NCI-H1092 (cell line): Measurements from ENCODE around the gene STK32B.
"Not testable (repeated sequence)": the region's sequence is repeated elsewhere in the genome, so short reads cannot be mapped to it uniquely, and the experiment has no call there.

Experiments used
- DNase-seq: peaks from one replicate; lab custom pipeline; 2025; lab: John Stamatoyannopoulos, UW

The STK32B gene

GRCh38 chr4:5162909-5163508 is 111.7 kb downstream of the STK32B start:
- no peak for DNase-seq

DNA sequence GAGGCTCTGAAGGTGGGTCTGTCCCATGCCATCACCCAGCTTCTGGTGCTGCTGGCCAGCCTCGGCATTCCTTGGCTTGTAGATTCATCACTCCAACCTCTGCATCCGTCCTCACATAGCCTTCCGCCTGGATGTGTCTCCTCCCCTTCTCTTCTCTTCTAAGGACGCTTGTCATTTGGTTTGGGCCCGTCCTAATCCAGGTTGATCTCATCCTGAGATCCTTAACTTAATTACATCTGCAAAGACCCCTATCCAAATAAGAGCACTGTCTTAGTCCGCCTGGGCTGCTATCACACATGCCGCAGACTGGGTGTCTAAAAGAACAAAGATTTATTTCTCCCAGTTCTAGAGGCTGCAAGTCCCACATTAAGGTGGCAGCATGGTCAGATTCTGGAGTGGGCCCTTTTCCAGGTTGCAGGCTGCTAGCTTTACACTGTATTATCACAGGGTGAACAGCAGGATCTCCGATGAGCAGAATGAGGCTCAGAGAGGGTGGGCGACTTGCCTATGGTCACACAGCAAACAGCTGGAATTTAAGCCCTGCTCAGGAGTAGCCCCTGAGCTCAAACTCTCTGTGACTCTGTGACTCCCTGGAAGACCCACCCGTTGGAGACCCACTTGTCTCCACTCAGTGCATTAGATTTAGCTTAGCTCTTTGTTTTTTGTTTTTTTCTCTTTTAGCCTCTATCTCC is 113.1 kb downstream of the STK32B start:
- DNase-seq: no peak

DNA sequence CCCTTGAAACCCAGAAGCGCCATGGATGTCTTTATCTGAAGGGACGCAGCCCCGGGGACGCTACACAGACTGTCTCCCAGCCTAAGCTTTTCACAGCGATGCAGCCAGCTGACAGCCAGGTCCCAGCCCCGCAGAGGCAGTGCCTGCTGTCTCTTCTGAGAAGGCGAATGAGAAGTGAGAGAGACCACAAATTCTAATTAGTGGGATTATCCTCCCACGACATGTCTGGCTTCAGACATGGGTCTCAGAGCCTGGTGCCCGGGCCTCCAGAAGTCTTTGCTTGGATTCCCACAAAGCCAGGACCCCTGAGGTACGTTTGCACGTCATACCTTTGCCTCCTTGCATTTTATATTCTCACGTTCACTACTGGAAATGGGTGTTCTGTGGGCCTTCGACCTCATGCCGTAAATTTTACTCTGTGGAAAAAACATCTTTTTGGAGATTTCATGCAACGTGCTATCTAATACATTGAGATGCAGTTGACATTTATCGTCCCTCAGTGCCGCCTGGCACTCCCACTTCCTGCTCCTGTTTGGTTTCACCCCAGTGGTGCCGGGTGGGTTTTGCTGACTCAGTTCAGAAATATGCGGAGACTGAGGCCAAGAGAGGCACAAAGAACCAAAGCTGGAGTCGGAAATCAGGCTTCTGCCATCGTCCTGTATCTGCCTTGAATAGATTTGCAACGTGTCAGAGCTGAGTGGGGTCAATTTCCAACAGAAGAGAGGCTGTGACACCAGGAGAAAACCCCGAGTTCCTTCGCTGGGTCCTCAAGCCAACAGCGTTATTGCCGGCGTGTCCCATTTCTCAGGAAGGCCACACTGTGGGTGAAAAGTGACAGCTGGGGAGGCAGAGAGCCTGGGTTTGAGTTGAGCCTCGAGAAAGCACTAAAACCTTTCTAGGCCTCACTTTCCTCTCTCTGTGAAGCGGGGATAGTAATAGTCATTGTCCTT is 114.4 kb downstream of the STK32B start:
- DNase-seq: no peak

GRCh38 chr4:5166377-5166776 is 115.1 kb downstream of the STK32B start:
- no peak for DNase-seq

DNA sequence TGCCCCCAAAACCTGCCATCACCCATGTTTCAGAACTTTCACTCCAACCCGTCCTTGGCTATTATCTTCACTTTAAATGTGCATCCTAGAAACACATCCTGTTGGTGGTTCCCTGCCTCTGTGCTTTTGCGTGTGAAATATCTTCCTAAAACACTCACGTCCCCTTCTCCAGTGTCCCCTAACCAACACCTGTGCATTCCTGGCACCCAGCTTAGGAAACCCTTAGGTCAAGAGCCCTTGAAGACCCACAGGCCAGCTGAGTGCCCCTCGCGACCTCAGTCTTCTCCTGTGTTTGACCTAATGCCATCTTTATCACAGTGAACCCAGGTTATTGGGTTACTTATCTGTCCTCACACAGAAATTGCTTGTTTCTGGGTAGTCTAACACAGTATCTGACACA is 117.6 kb downstream of the STK32B start:
- DNase-seq: no peak

DNA sequence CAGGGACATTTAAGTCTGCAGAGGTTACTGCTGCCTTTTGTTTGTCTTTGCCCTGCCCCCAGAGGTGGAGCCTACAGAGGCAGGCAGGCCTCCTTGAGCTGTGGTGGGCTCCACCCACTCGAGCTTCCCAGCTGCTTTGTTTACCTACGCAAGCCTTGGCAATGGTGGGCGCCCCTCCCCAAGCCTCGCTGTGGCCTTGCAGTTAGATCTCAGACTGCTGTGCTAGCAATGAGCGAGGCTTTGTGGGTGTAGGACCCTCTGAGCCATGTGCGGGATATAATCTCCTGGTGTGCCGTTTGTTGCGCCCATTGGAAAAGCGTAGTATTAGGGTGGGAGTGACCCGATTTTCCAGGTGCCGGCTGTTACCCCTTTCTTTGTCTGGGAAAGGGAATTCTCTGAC is 124.6 kb downstream of the STK32B start:
- DNase-seq: not testable (repeated sequence)

DNA sequence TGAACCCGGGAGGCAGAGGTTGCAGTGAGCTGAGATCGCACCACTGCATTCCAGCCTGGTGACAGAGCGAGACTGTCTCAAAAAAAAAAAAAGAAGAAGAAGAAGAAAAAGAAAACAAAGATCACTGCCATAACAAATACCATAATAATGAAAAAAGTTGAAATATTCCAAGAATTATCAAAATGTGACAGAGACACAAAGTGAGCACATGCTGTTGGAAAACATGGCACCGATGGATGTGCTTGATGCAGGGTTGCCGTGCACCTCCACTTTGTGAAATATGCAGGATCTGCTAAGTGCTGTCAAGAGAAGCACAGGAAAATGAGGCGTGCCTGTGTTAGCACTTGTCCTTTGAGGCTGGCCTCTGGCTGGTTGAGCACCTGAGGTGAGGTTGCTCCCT is 133.3 kb downstream of the STK32B start:
- no peak for DNase-seq

DNA sequence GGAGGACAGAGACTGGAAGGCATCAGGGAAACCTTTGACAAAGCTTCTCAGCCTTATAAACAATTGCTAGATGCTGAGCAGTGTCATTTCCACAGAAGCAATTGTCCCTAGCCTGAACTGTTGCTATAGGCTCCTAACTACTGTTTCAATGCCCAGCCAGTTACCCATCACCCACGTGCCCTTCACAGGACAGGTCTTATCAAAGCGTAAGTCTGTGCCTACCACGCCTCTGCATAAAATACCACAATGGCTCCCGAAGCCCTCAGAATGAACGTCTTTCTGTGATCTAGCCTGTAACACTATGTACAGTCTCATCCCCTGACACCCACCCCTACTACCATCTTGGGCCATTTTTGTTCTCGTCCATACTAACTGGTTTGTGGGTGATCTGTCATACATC is 134.3 kb downstream of the STK32B start:
- no peak for DNase-seq

DNA sequence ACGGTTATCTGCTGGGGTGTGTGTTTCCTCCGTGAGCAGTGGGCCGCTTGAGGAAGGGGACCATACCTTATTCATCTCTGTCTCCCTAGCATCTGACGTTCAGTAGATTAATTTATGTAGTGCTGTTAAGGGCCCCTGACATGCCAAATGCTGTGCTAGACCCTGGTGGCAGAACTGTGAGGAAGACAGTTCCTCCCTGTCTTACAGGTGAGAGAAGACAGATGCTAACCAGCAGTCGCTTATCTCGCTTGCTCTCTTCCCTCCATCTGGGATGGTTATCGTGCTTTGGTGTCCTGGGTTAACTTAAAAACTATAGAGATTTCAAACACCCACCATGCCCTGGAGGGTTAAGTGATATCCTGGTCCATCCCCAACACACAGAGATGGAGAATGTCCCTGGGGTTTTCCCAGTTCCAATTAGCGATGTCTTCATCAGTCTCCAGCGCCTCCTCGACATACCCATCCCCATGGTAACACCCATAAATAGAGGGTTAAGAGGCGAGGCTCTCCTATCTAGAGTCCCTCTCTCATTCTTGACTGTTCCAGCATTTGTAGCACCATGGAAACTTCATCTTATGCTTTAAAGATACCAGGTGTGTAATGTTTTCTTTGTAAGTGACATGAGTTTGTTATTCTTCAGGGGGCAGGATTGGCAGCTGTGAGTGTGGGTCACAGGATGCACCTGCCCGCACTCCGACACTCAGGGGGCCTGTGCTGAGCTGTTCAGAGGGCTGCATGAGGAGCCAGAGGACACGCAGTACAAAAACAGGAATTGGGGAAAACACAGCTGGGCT is 135.2 kb downstream of the STK32B start:
- DNase-seq: peak; percentile 22

DNA sequence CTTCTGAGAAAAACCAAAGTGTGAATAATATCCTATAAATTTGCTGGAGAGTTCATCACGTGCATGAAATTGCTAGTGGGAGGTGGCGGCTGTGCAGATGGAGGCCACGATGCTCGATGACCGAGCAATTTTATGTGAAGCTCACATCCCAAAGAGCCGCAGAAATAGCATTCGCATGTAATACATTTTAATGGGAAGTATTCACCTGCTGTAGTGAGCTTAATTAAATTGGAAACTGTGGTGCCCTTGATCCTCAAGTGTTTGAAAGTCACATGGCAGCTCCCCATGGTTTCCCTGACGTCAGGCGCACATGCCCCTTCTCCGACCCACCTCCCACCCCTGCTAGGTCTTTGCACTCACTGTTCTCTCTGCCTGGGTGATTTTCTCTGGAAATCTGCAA is 136.8 kb downstream of the STK32B start:
- no peak for DNase-seq

GRCh38 chr4:5191831-5192230 is 140.6 kb downstream of the STK32B start:
- DNase-seq: no peak

- DNase-seq: no peak
Measured at GRCh38 chr4:5192271-5192670, 141.0 kb downstream of the STK32B start.

GRCh38 chr4:5192678-5193077 is 141.4 kb downstream of the STK32B start:
- DNase-seq: no peak

- peak; percentile 60 for DNase-seq
Measured at GRCh38 chr4:5198656-5199541, 147.6 kb downstream of the STK32B start.

- no peak for DNase-seq
Measured at GRCh38 chr4:5199912-5200311, 148.6 kb downstream of the STK32B start.

GRCh38 chr4:5200513-5200912 is 149.2 kb downstream of the STK32B start:
- DNase-seq: no peak

GRCh38 chr4:5203309-5203992 is 152.2 kb downstream of the STK32B start:
- DNase-seq: no peak

DNA sequence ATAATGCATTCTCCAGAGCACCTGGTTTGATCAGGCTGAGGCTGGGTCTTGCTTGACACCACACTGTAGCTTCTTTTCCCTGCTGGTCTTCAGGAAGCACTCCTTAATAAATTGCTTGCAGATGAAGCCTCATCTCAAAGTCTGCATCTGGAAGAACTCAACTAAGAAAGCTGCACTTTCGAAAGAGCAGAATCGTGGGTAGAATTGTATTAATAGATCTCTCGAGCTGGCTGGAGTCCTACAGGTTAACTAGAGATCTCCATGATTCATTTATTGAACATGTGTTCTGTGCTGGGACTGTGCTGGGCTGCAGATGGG is 152.7 kb downstream of the STK32B start:
- no peak for DNase-seq

DNA sequence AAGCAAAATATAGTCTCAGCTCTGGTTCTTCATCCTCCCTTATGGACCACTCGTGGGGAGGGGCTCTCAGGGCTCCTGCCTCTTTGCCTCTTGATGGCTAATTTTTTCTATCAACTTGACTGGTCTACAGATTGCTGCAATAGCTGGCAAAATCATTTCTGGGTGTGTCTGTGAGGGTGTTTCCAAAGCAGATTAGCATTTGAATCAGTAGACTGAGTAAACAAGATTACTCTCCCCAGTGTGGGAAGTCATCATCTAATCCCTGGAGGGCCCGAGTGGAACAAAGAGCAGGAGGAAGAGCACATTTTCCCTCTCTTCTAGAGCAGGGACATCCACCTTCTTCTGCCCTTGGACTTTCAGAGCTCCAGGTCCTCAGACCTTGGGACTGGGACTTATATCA is 153.5 kb downstream of the STK32B start:
- DNase-seq: no peak

DNA sequence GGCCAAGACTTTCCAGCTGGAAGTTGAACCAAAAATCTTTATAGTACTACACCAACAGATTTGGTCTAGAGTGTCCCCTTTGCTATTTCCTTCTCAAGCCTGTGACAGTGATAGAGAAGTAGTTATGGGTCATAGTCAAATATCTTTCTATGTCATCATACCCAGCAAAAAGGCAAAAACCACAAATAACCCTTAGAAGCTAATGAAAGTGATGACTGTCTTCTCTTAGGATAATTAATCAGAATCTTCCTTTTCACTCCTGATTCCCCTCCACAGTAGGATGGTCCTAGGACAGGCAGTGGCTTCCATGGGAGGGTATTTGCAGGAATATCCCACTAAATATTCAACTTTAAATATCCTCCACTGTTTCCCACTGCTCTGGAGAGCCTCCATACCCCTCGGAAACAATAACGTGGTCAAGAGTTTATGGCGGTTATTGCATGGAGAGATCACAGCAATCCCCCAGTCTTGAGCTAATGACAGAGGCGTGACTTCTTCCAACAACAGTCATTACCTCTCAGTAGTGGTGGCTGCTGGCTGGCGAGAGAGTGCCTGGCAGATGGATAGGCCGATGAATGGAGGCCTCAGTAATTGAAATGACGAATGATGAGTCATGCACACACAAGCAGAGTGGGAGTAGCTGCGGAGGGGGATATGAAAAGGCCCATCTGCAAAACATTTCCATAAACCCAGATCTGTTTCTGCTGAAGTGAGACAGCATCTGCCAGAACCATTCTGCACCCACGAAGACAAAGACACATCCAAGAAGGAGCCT is 154.9 kb downstream of the STK32B start:
- peak; percentile 61 for DNase-seq
